ENCODE data around the gene FMNL3. TPM values are rescaled to one million over a fixed set of nuclear protein-coding genes. Genes with fewer than 3 reads are reported as not detected.
"Not testable (repeated sequence)": the region's sequence is repeated elsewhere in the genome, so short reads cannot be mapped to it uniquely, and the experiment has no call there.

FMNL3 gene, protein sequence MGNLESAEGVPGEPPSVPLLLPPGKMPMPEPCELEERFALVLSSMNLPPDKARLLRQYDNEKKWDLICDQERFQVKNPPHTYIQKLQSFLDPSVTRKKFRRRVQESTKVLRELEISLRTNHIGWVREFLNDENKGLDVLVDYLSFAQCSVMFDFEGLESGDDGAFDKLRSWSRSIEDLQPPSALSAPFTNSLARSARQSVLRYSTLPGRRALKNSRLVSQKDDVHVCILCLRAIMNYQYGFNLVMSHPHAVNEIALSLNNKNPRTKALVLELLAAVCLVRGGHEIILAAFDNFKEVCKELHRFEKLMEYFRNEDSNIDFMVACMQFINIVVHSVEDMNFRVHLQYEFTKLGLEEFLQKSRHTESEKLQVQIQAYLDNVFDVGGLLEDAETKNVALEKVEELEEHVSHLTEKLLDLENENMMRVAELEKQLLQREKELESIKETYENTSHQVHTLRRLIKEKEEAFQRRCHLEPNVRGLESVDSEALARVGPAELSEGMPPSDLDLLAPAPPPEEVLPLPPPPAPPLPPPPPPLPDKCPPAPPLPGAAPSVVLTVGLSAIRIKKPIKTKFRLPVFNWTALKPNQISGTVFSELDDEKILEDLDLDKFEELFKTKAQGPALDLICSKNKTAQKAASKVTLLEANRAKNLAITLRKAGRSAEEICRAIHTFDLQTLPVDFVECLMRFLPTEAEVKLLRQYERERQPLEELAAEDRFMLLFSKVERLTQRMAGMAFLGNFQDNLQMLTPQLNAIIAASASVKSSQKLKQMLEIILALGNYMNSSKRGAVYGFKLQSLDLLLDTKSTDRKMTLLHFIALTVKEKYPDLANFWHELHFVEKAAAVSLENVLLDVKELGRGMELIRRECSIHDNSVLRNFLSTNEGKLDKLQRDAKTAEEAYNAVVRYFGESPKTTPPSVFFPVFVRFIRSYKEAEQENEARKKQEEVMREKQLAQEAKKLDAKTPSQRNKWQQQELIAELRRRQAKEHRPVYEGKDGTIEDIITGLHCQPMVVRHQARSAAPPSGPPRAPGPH
- total RNA-seq (2014; rRNA removed; shearing (Covaris generic)): 12.9 and 19.2 TPM in 2 replicates

DNA sequence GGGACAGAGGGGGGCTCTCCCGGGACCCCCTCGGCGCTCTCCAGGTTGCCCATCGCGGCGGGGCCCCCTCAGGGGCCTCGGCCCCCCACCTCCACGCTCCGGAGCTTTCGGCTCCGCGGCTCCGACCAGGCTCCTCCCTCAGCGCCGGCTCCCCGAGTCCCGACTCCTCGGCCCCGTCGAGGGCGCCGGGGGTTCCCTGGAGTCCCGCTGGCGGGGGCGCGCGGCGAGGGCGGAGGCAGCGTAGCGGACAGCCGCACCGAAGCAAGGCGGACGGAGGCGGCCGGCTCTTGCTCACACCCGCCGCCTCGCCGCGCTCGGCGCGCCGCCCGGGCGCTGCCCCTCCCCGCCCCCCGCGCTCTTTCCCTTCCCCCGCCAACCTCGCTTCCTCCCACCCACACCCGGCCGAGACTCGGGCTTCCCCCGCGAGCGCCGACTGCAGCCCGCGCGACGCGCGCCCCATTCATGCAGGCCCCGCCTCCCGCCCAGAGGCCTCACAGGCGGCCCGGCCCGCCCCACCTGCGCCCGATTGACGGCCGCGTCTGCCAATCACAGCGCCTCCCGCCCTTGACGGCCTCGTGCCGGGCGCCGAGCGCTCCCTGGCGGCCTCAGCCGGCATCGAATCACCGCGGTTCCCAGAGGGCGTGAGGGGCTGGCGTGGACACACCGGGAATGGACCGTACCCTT lies at the start of gene FMNL3:
Gene FMNL3 (minus strand): TSS at position 278 of the 684 bp plus-strand sequence. CDS start 225 bp downstream, at position 53.
- H3K27me3 ChIP-seq (replicated peaks): no peaks in the 10 kb centered on the region
- H3K9me3 ChIP-seq (replicated peaks): no peaks in the 10 kb centered on the region
- H3K4me1 ChIP-seq (replicated peaks): peaks cover 42% of the 10 kb centered on the region
- peak within 1 kb of the TSS; percentile 95 for H3K4me3 ChIP-seq
- peak; percentile 87 to 98 for DNase-seq (ENCODE audit: low read depth in 1 of 2, low spot score in 2 of 2)
- no peaks in the 10 kb centered on the region for H3K36me3 ChIP-seq
- H3K27ac ChIP-seq: peak within 1 kb of the TSS; percentile 65

DNA sequence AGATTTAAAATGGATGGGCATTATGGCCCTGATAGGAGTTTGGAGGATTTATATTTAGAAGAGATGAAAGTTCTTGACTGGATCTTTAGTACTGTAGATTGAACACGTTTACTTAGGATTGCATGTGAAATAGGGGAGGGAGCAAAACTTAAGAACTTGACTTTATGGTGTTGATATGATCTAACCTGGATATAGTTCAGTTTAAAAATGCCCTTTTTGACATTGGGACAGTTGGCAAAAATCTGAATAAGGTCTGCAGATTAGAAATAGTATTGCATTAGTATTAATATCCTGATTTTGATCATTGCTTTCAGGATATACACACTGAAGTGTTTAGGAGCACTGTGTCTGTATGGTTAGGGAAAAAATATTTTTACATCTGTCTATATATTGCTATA lies 43.8 kb upstream of the FMNL3 start:
- Histone ChIP-seq H3K36me3 (peaks cover 66% of the 10 kb centered on the region), H3K27ac (no peak overlapping the region), H3K4me1 (replicated peaks) (peaks cover 33% of the 10 kb centered on the region), H3K4me3 (no peak overlapping the region), H3K27me3 (replicated peaks) (no peaks in the 10 kb centered on the region), H3K9me3 (replicated peaks) (no peaks in the 10 kb centered on the region)
- DNase-seq (ENCODE audit: low read depth in 1 of 2, low spot score in 2 of 2): no peak

DNA sequence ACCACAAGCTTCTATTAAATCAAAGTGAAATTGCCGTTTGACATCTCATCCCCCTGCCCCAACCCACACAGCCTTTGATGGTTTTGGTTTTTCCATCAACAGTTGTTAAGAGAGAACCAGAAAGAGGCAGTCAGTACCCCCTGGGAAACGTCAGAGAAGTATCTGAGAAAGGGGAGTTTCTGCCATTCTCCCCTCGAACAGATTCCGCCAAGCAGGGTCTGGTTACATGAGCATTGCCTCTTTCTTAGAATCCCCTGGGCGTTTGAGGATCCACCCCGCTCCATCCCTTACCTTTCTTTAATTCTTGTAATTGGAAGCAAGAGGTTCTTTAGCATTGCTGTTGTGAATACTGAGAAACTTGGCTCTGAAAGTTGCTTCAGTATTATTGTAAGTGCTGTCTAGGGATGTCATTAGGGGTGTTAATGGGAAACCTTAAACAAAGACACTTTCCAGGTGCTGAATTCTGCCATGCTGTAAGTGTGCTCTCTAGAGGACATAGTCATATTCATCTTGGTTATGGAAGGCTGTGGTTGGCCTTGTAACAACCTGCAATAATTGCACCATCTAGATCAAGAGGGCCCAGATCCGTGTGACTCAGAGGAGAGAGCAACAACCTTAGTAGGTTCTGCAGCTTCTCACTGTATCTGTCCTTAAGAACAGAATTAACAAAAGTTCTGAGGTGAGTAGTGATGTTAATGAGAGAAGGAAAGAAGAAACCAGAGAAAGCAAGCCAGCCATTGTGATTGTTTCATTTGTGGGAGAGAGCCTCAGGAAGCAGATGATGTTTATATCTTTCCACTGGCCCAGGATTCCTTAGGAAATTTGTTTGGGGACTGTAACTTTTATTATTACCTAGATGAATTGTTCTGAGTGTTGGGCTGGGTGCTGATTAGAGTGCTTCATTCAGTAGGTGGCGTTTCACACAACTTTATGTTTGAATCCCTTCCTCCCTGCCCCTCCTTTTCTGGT lies 43.1 kb upstream of the FMNL3 start:
- peaks cover 33% of the 10 kb centered on the region for H3K4me1 ChIP-seq (replicated peaks)
- peaks cover 59% of the 10 kb centered on the region for H3K36me3 ChIP-seq
- H3K27me3 ChIP-seq (replicated peaks): no peaks in the 10 kb centered on the region
- no peaks in the 10 kb centered on the region for H3K9me3 ChIP-seq (replicated peaks)
- peak overlapping the region; percentile 23; the same call in 1 of the 2 replicates for H3K27ac ChIP-seq
- H3K4me3 ChIP-seq: no peak overlapping the region
- no peak for DNase-seq (ENCODE audit: low read depth in 1 of 2, low spot score in 2 of 2)

DNA sequence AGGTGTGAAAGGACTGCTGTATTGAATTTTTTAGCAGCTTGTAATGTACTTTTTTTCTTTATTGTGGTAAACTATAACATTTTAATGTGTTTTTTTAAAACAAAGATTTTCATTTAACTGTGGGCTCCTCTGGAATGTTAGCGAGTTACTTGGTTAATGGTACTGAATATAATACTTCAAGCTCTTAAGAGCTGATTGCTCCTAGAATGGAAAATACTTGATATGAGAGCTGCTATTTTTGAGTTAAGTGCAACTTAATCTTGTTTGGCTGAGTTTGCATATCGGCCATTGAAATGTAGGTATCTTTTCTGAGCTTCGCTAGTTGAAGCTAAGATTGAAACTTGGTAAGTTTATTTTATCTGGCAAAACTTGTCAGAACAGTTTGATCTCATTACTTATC lies 41.6 kb upstream of the FMNL3 start:
- 0 out of 2 replicates have a peak overlapping the region, but pooled peaks have one; percentile 4 for H3K27ac ChIP-seq

DNA sequence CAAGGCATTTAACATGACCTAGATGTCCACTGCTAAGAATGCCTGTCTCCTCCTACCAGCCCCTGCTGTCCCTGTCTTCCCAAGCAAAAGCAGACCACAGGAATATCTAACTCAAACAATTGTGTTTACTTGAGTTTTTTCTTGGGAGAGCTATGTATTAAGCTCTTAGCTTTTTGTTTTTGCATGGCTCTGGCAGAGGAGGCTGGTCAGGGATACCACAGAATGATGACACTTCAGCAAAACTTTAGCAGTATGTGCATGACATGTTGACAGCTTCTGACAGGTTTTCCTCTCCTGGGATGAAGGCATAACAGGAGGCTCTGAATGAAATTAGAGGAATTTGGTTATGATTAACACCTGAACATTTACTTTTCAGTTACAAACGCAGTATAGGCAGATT lies 41.1 kb upstream of the FMNL3 start:
- DNase-seq (ENCODE audit: low read depth in 1 of 2, low spot score in 2 of 2): peak; percentile 48 to 68
- no peaks in the 10 kb centered on the region for H3K27me3 ChIP-seq (replicated peaks)
- no peaks in the 10 kb centered on the region for H3K9me3 ChIP-seq (replicated peaks)
- H3K4me3 ChIP-seq: no peak overlapping the region
- H3K4me1 ChIP-seq (replicated peaks): peaks cover 32% of the 10 kb centered on the region
- H3K36me3 ChIP-seq: peaks cover 54% of the 10 kb centered on the region
- 0 out of 2 replicates have a peak overlapping the region, but pooled peaks have one; percentile 4 for H3K27ac ChIP-seq

More for the DNA sequence above, 41.6 kb upstream of the FMNL3 start:
- H3K4me1 ChIP-seq (replicated peaks): peaks cover 29% of the 10 kb centered on the region
- no peaks in the 10 kb centered on the region for H3K27me3 ChIP-seq (replicated peaks)
- H3K9me3 ChIP-seq (replicated peaks): no peaks in the 10 kb centered on the region
- no peak overlapping the region for H3K4me3 ChIP-seq
- no peak for DNase-seq (ENCODE audit: low read depth in 1 of 2, low spot score in 2 of 2)
- H3K36me3 ChIP-seq: peaks cover 54% of the 10 kb centered on the region

DNA sequence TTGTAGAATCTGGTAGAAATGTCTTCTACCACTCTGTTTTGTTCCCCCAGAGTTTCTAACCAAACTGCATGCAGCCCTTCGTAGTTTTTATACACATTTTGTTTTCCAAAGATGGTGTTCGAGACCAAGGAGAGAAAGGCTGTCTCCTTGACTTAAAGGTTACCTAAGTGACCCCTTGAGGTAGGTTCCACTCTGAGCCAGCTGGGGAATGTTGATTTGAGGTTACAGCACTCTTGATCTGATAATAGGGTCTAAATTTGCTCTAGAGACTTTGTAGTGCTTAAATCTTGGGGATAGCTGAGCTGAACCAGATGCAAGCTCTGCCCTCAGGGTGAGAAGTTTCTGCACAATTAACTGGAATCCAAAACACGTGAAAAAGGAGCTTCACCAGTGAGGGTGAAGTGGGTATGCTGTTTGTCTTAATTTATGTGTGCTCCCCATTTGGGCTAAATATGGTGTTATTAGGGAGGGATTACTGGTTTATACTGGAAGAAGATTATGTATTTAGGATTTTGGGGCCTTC lies 37.2 kb upstream of the FMNL3 start:
- peaks cover 23% of the 10 kb centered on the region for H3K4me1 ChIP-seq (replicated peaks)
- DNase-seq (ENCODE audit: low read depth in 1 of 2, low spot score in 2 of 2): no peak
- H3K4me3 ChIP-seq: no peak overlapping the region
- H3K36me3 ChIP-seq: peaks cover 39% of the 10 kb centered on the region
- H3K9me3 ChIP-seq (replicated peaks): no peaks in the 10 kb centered on the region
- no peaks in the 10 kb centered on the region for H3K27me3 ChIP-seq (replicated peaks)
- no peak overlapping the region for H3K27ac ChIP-seq

DNA sequence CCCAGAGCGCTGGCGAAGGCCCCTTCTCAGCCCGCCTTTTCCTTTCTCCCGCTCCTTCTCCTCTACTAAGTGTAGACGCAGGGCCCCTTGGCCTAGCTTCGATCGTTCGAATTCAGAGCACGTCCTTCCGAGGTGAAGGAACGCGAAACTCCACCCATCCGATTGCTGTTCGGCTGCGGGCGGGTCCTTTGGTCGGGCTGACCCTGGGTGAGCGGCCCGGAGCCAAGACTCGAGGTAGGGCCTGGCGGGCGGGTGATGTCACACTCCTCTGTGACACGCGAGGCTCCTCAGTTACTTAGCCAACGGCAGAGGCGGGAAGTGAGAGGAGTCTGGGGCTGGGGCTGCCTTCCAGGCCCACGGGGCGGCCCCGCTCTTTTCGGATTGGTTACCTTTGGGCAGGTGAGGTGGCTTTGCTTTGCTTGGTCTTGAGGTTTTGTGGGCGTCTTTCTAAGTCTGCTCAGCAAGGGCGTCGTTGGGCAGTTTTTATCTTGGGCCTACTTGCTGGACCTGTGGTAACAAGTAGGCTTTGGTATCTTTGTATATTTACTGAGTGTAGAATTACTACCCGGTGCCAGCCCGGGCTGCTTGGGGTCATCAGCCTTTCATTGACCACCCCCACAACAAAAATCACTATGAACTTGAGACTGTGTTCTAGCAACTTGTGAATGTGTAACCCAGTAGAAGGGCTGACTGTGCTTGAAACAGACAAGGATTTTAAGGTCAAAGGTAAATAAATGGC lies 34.8 kb upstream of the FMNL3 start:
- peak overlapping the region; percentile 56 for H3K4me3 ChIP-seq
- H3K36me3 ChIP-seq: peaks cover 26% of the 10 kb centered on the region
- peak; percentile 83 to 92 for DNase-seq (ENCODE audit: low read depth in 1 of 2, low spot score in 2 of 2)
- no peaks in the 10 kb centered on the region for H3K9me3 ChIP-seq (replicated peaks)
- peak overlapping the region; percentile 91 for H3K27ac ChIP-seq
- H3K27me3 ChIP-seq (replicated peaks): no peaks in the 10 kb centered on the region
- peaks cover 13% of the 10 kb centered on the region for H3K4me1 ChIP-seq (replicated peaks)

DNA sequence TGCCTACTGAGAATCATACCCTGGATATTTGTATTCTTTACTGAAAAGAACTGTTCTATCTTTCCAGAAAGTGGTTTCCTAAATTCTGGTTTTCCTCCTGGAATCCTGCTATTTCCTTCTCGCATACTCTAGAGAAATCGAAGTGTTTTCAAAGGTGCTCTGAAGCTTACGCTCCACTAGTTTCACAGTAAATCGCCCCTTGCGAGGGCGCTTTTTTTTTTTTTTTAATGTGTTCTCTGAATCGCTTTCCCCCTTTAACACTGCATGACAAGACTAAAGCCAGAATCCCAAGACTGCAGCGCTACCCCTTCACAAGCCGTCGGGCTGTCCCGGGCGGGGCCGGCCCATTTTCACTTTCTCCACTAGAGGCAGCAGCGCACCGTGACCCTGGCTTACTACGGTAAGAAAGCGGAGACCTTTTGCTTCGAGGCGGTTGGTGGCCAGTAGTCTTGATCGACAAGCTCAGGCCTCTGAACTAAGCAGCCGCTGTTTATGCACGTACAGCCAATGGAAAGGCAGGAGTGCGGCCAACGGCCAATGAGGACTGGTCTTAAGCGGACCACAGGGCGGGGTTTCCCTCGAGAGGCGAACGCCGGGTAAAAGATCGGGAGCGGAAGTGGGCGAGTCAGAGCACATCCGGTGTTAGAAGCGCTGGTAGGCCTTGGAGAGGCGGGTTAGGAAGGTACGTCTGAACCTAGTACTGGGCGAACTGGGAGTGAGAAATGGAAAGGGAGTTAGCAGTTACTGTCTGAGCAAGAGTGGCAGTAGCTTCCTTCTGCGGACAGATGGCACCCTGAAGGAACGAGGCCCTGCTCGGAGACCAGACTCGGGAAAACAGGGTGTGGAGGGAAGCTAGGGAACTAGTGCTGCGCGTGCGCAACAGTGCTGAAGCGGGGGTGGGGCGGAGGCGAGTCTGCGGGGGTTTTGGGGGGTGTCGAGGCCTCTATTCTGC lies 34.0 kb upstream of the FMNL3 start, which contains the start of gene TMBIM6:
Gene TMBIM6 (plus strand): TSS at position 628 of the 952 bp plus-strand sequence. CDS start 10,937 bp downstream, outside the sequence.
- H3K9me3 ChIP-seq (replicated peaks): no peaks in the 10 kb centered on the region
- DNase-seq (ENCODE audit: low read depth in 1 of 2, low spot score in 2 of 2): peak; percentile 99 to 100

DNA sequence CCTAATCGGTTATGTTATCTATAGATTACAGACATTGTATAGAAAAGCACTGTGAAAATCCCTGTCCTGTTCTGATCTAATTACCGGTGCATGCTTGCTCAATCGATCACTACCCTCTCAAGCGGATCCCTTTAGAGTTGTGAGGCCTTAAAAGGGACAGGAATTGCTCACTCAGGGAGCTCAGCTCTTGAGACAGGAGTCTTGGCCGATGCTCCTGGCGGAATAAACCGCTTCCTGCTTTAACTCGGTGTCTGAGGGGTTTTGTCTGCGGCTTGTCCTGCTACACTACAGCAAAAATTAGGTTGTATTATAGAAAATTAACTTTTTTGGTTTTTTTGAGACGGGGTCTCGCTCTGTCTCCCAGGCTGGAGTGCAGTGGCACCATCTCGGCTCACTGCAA lies 33.1 kb upstream of the FMNL3 start:
- DNase-seq (ENCODE audit: low read depth in 1 of 2, low spot score in 2 of 2); H3K9me3 ChIP-seq (replicated peaks); H3K27me3 ChIP-seq (replicated peaks); H3K4me3 ChIP-seq; H3K27ac ChIP-seq: not testable (repeated sequence)
- Histone ChIP-seq H3K36me3 (peaks cover 26% of the 10 kb centered on the region), H3K4me1 (replicated peaks) (peaks cover 13% of the 10 kb centered on the region)

More for the DNA sequence above, 34.0 kb upstream of the FMNL3 start, which contains the start of gene TMBIM6:
- Histone ChIP-seq H3K27me3 (replicated peaks) (no peaks in the 10 kb centered on the region), H3K27ac (peak within 1 kb of the TSS; percentile 91), H3K4me1 (replicated peaks) (peaks cover 13% of the 10 kb centered on the region), H3K36me3 (peaks cover 26% of the 10 kb centered on the region), H3K4me3 (peak within 1 kb of the TSS; percentile 56)

DNA sequence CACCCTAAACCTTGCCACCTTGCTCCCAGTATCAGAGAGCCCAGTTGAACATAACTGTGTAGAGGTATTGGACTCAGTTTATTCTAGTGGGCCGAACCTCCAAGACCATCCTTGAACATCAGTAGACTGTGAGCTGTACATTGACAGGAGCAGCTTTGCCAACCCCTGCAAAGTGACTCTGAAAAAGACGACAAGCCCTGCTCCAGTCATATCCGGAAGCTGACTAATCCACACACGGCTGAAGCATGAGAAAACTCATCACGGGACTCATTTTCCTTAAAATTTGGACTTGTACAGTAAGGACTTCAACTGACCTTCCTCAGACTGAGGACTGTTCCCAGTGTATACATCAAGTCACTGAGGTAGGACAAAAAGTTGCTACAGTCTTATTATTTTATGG lies 31.5 kb upstream of the FMNL3 start:
- H3K27ac ChIP-seq: peak overlapping the region; percentile 50
- H3K4me1 ChIP-seq (replicated peaks): peaks cover 11% of the 10 kb centered on the region
- not testable (repeated sequence) for H3K27me3 ChIP-seq (replicated peaks); H3K4me3 ChIP-seq; H3K9me3 ChIP-seq (replicated peaks)
- peak in 1 of 2 experiments; percentile 48 for DNase-seq (ENCODE audit: low read depth in 1 of 2, low spot score in 2 of 2)
- H3K36me3 ChIP-seq: peaks cover 15% of the 10 kb centered on the region

DNA sequence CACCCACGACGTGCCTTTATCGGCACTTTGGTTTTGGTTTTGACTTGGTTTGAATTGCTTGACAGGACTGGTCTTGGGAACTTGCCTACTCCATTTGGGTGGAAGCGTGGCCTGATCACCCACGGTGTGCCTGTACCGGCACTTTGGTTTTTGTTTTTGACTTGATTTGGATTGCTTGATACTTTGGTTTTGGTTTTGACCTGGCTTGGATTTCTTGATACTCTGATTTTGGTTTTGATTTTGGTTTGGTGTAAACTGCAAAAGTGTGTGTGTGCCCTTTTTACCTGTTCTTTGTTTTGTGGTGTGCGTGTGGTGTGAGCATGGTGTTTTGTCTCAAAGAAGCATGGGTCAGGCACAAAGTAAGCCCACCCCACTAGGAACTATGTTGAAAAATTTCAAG lies 27.7 kb upstream of the FMNL3 start:
- DNase-seq (ENCODE audit: low read depth in 1 of 2, low spot score in 2 of 2); H3K9me3 ChIP-seq (replicated peaks); H3K27ac ChIP-seq; H3K27me3 ChIP-seq (replicated peaks); H3K4me3 ChIP-seq; H3K4me1 ChIP-seq (replicated peaks); H3K36me3 ChIP-seq: not testable (repeated sequence)
